Lung (tissue), 12 donors: ENCODE results near the gene PTK6. TPM values are rescaled to one million over a fixed set of nuclear protein-coding genes. Genes with fewer than 3 reads are reported as not detected.

Experiments used
- ATAC-seq: fragments of 200-7000 bp; cut with Tn5 transposase; one replicate; pipeline ENCODE4 v1.9.1; 2020; ENCODE audit warnings: moderate number of reproducible peaks; ENCODE audit not compliant: insufficient read depth, low FRiP score
- DNase-seq, 3 donors: peaks; one replicate each; pipeline ENCODE4 v3.0.0-alpha.2; 2013 to 2017
- H3K27ac ChIP-seq, 2 donors: one replicate each; pipeline ENCODE4 v1.5.1; 2013; ENCODE audit warnings: mild to moderate bottlenecking in 2 of 2, moderate library complexity in 2 of 2, control low read depth in 1 of 2, inconsistent platforms in 1 of 2, low read depth in 1 of 2, low read length in 1 of 2
- H3K27me3 ChIP-seq, 3 donors: one replicate each; pipeline ENCODE4 v1.5.1; 2013; ENCODE audit warnings: low read length in 2 of 3; ENCODE audit not compliant: control insufficient read depth in 3 of 3, insufficient read depth in 3 of 3
- H3K36me3 ChIP-seq, 4 donors: one replicate each; pipeline ENCODE4 v1.5.1; 2013; ENCODE audit warnings: low read length in 4 of 4, mild to moderate bottlenecking in 1 of 4, moderate library complexity in 1 of 4; ENCODE audit not compliant: control insufficient read depth in 4 of 4, insufficient read depth in 4 of 4
- H3K4me1 ChIP-seq, 5 donors: one replicate each; pipeline ENCODE4 v1.5.1; 2013; ENCODE audit warnings: low read length in 5 of 5, mild to moderate bottlenecking in 2 of 5, moderate library complexity in 1 of 5; ENCODE audit not compliant: control insufficient read depth in 5 of 5, insufficient read depth in 5 of 5
- H3K4me3 ChIP-seq: one replicate; pipeline ENCODE4 v1.5.1; 2013; ENCODE audit warnings: mild to moderate bottlenecking, control low read depth, moderate library complexity
- H3K9ac ChIP-seq, 2 donors: one replicate each; pipeline ENCODE4 v1.5.1; 2013; ENCODE audit warnings: low read length in 2 of 2, control low read depth in 1 of 2; ENCODE audit not compliant: insufficient read depth in 1 of 2
- H3K9me3 ChIP-seq, 4 donors: one replicate each; pipeline ENCODE4 v1.5.1; 2013; ENCODE audit warnings: low read length in 3 of 4, mild to moderate bottlenecking in 1 of 4, moderate library complexity in 1 of 4; ENCODE audit not compliant: control insufficient read depth in 4 of 4, insufficient read depth in 3 of 4
- WGBS, 2 donors: extraction: QIAGEN DNeasy Blood & Tissue Kit; methylation state at CpG; one replicate each; pipeline ENCODE4 v1.1.7; 2013; 5-methylcytosine and 5-hydroxymethylcytosine counted together
- polyA plus RNA-seq, 2 donors: library from polyadenylated mRNA; stranded (reverse); fragments of 200-250 nt; gene quantifications; one replicate each; pipeline ENCODE4 v1.2.1, GENCODE V29; 2013
- total RNA-seq, 2 donors: library from RNA; depleted of rRNA in 1 of 2; stranded (reverse); fragments of >200 nt in 1 of 2; gene quantifications; one replicate each; pipeline ENCODE4 v1.2.1, GENCODE V29; 2014 to 2021
- TF ChIP-seq, protein P1 (sequence below): IDR thresholded peaks from 2 replicates; pipeline ENCODE4 v1.5.1; 2012; ENCODE audit warnings: mild to moderate bottlenecking; ENCODE audit errors: control extremely low read depth, extremely low read depth
- donor health status: control.
- donor health status: control.
- donor health status: Bipolar disorder and iron deficiency.
- donor health status: healthy.
- donor health status: DM: yes; HTN: yes; CAD: no.

Gene PTK6
- total and polyA plus RNA-seq, 4 donors, result 0.34 to 5.1 (median 3.7) TPM

DNA sequence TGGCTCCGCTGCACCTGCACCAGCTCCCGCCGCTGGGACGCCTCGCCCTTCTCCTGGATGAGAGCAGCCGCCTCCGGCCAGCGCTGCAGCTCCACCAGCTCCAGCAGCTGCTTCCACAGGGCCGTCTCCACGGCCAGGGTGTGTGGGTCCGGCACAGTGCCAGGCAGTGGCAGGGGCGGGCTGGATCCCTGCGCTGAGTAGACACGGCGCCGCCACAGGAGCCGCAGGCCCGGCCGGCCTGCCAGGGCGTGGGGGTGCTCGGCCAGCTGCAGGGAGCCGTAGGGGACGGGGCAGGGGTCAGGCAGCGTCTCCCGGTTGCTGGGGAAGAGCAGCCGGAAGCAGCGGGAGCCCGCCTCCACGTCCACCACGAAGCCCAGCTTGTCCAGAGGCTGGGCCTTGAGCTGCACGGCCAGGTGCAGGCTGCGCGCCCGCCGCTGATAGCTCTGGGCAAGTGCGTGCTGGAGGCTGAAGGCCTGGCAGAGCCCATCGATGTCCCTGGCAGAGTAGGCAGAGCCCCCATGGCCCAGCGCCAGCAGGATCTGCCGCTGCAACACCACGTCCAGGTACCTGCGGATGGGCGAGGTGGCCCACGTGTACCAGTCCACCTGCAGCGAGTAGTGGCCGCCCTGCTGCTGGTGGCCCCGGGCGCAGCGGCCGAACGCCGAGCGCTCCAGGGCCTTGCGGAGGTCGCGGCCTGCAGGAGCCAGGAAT, 26.2 kb upstream of the PTK6 start:
- peaks cover 3 to 79% (median 6%) of the 10 kb centered on the region in 4 donors for H3K36me3 ChIP-seq
- no peak overlapping the region for H3K27ac ChIP-seq
- TF ChIP-seq, protein P1, sequence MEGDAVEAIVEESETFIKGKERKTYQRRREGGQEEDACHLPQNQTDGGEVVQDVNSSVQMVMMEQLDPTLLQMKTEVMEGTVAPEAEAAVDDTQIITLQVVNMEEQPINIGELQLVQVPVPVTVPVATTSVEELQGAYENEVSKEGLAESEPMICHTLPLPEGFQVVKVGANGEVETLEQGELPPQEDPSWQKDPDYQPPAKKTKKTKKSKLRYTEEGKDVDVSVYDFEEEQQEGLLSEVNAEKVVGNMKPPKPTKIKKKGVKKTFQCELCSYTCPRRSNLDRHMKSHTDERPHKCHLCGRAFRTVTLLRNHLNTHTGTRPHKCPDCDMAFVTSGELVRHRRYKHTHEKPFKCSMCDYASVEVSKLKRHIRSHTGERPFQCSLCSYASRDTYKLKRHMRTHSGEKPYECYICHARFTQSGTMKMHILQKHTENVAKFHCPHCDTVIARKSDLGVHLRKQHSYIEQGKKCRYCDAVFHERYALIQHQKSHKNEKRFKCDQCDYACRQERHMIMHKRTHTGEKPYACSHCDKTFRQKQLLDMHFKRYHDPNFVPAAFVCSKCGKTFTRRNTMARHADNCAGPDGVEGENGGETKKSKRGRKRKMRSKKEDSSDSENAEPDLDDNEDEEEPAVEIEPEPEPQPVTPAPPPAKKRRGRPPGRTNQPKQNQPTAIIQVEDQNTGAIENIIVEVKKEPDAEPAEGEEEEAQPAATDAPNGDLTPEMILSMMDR, result no peak
- no peak for ATAC-seq
- H3K4me1 ChIP-seq, result no peaks in the 10 kb centered on the region
- WGBS, 2 donors, result 95 to 97% methylated on average over 54 to 55 of the region's 55 CpGs
- no peak overlapping the region for H3K4me3 ChIP-seq
- H3K27me3 ChIP-seq, result no peaks in the 10 kb centered on the region
- H3K9me3 ChIP-seq, result peaks cover 0 to 8% (median 0%) of the 10 kb centered on the region in 4 donors
- no peak overlapping the region for H3K9ac ChIP-seq
- DNase-seq, result no peak

GRCh38 chr20:63562461-63563224, 25.5 kb upstream of the PTK6 start:
- no peak overlapping the region for H3K27ac ChIP-seq
- WGBS, 2 donors, result 95 to 96% methylated on average over 52 to 54 of the region's 54 CpGs
- peaks cover 3 to 83% (median 6%) of the 10 kb centered on the region in 4 donors for H3K36me3 ChIP-seq
- H3K9ac ChIP-seq, result no peak overlapping the region
- ATAC-seq (no peak), DNase-seq (no peak)
- TF ChIP-seq, protein P1, result no peak
- H3K9me3 ChIP-seq, result peaks cover 0 to 8% (median 0%) of the 10 kb centered on the region in 4 donors
- H3K27me3 ChIP-seq, result no peaks in the 10 kb centered on the region
- H3K4me1 ChIP-seq, result no peaks in the 10 kb centered on the region
- H3K4me3 ChIP-seq, result no peak overlapping the region

GRCh38 chr20:63561624-63562396, 24.6 kb upstream of the PTK6 start:
- TF ChIP-seq, protein P1, result no peak
- DNase-seq (no peak), ATAC-seq (no peak)
- no peak overlapping the region for H3K4me3 ChIP-seq
- H3K4me1 ChIP-seq, result no peaks in the 10 kb centered on the region
- H3K36me3 ChIP-seq, result peaks cover 3 to 79% (median 6%) of the 10 kb centered on the region in 4 donors
- no peak overlapping the region for H3K9ac ChIP-seq
- no peak overlapping the region for H3K27ac ChIP-seq
- WGBS, 2 donors, result 91 to 93% methylated on average over 36 of the region's 36 CpGs
- no peaks in the 10 kb centered on the region for H3K27me3 ChIP-seq
- H3K9me3 ChIP-seq, result peaks cover 0 to 8% (median 0%) of the 10 kb centered on the region in 4 donors
